Urinary bladder (tissue), 4 donors: Measurements from ENCODE around the gene DUXB. TPM values are rescaled to one million over a fixed set of nuclear protein-coding genes. Genes with fewer than 3 reads are reported as not detected.

ENCODE experiments used
- DNase-seq: peaks from one replicate; pipeline ENCODE4 v3.0.0-alpha.2; 2015; ENCODE audit errors: extremely low spot score
- H3K27ac ChIP-seq: one replicate; pipeline ENCODE4 v1.5.1; 2013; ENCODE audit warnings: low read depth, mild to moderate bottlenecking, moderate library complexity
- H3K36me3 ChIP-seq: one replicate; pipeline ENCODE4 v1.6.1; 2013; ENCODE audit warnings: mild to moderate bottlenecking, moderate library complexity; ENCODE audit not compliant: insufficient read depth
- H3K4me1 ChIP-seq: one replicate; pipeline ENCODE4 v1.6.1; 2013; ENCODE audit warnings: mild to moderate bottlenecking, moderate library complexity; ENCODE audit not compliant: insufficient read depth
- H3K4me3 ChIP-seq: one replicate; pipeline ENCODE4 v1.5.1; 2013; ENCODE audit warnings: low read depth, low read length
- WGBS: extraction: QIAGEN DNeasy Blood & Tissue Kit; methylation state at CpG from one replicate; pipeline ENCODE4 v1.1.7; 2013; 5-methylcytosine and 5-hydroxymethylcytosine counted together
- polyA plus RNA-seq: library from polyadenylated mRNA; stranded (reverse); fragments of 200-250 nt; gene quantifications from one replicate; pipeline ENCODE4 v1.2.3, GENCODE V29; 2013
- total RNA-seq: library from RNA; depleted of rRNA; stranded (reverse); fragments of >200 nt; gene quantifications from one replicate; pipeline ENCODE4 v1.2.3, GENCODE V29; 2014
- donor health status: healthy with polysubstance abuse.
- donor health status: healthy.

Gene DUXB, protein sequence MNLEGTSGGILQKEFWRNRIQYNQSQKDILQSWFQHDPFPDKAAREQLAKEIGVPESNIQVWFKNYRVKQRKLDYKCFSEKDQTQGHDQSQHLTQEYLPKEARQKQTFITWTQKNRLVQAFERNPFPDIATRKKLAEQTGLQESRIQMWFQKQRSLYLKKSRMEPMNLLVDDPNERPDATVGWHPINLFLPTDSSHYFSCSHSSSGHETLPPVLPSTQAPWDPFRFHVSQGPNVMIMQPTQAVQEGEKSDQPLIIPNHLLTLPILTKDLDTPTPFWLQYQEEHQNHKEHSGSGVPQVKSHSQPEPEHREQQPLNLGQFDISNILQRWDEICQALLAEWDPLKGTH
- not detected for total RNA-seq
- polyA plus RNA-seq: not detected

DNA sequence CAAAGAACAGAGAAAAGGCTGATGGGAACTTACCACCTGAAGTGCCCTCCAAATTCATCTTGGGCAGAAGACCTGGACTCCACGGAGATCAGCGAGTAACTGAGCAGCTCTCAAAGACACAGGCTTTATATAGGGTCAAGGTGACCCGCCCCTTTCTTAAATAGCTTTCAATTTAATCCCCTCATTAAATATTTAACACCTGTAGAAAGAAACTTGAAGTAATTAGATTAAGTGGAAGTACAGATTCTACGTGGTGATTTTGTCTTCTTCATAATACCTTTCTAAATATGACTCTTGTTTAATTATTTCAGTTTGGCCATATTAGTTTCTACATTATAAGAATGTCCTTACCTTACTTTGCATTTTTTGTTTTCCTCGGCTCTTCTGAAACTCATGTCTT lies at the start of gene DUXB:
Gene DUXB, minus strand, starts transcription at position 101 of the 400 bp plus-strand sequence. Its CDS starts 43 bp downstream, at position 58.
- Histone ChIP-seq H3K4me3 (no peak within 1 kb of the TSS), H3K36me3 (no peaks in the 10 kb centered on the region), H3K4me1 (no peaks in the 10 kb centered on the region), H3K27ac (no peak within 1 kb of the TSS)
- WGBS: 92% methylated on average over 5 of the region's 5 CpGs
- no peak for DNase-seq

DNA sequence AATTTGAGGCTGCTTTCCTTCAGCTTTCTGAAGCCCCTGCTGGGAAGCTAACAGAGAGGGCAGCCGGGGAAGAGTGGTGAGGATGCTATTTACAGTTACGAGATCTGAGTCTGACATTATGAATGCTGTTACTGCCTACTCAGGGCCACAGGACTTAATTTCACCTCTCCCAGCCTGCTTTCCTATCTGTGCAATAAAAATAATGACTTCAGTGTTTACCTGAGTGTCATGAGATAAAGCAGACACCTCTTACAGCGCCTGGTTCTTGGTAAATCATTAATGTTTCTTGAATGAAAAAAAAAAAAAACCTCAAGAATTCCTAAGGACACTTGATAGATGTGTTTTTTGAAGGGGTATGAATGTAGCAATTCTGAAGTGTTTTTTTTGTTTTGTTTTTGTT lies 49.3 kb upstream of the DUXB start:
- WGBS: 44% methylated on average over 3 of the region's 3 CpGs
- Histone ChIP-seq H3K4me1 (no peaks in the 10 kb centered on the region), H3K4me3 (no peak overlapping the region), H3K36me3 (no peaks in the 10 kb centered on the region), H3K27ac (no peak overlapping the region)
- DNase-seq: no peak

DNA sequence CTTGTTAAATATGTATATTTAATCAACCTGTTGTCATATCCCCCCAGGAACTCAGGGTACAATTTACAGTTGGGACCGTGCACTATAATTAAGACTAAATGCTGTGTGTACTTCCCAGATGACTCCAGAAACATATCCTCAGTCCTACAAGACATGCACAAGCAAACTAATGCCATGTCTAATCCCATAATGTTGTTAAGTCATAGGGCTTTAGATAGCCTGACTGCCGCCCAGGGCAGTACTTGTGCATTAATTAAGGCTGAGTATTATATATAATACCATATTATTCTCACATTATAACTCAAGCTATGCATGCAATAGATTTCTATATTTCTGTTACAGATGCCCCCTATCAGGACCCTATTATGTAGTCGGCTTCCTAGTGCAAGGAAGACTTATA lies 45.1 kb upstream of the DUXB start:
- Histone ChIP-seq H3K36me3 (no peaks in the 10 kb centered on the region), H3K4me1 (no peaks in the 10 kb centered on the region), H3K27ac (no peak overlapping the region), H3K4me3 (no peak overlapping the region)
- WGBS: 73% methylated on average over 3 of the region's 3 CpGs
- DNase-seq: no peak

GRCh38 chr16:75745823-75746222 lies 44.6 kb upstream of the DUXB start:
- Histone ChIP-seq H3K4me3 (no peak overlapping the region), H3K4me1 (no peaks in the 10 kb centered on the region), H3K27ac (no peak overlapping the region), H3K36me3 (no peaks in the 10 kb centered on the region)
- WGBS: 52% methylated on average over 1 of the region's 1 CpG
- DNase-seq: no peak

GRCh38 chr16:75745242-75745641 lies 44.0 kb upstream of the DUXB start:
- no peaks in the 10 kb centered on the region for H3K4me1 ChIP-seq
- DNase-seq: no peak
- no peaks in the 10 kb centered on the region for H3K36me3 ChIP-seq
- 69% methylated on average over 1 of the region's 1 CpG for WGBS
- no peak overlapping the region for H3K4me3 ChIP-seq
- no peak overlapping the region for H3K27ac ChIP-seq

DNA sequence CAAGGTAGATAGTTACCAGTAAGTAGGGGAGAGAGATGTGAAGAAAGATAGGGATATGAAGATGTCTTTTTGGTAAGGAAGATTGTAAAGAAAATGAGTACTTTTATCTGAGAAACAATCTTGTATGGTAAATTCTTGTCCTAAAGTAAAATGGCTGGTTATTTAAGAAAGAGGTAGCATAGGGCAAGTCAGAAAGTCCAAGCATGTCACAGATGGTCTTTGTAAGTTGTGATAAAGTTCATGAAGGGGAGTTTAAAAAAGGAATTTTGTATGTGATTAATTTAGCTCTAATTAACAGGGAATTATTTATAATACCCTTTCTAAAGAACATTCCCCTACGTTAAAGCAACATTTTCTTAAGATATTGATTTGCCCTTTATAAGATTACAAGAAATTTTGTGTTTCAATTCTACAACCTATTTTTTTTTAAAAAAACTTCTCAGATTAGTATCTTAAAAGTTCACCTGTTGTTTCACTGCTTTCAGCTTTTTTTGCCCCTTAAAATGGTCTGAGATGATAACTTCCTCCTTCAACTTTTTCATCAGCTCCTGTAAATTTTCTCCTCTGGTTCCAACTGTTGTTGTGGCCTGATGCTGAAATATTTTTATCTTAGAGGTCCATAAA lies 41.3 kb upstream of the DUXB start:
- Histone ChIP-seq H3K4me1 (no peaks in the 10 kb centered on the region), H3K4me3 (no peak overlapping the region), H3K27ac (no peak overlapping the region), H3K36me3 (no peaks in the 10 kb centered on the region)
- 36% methylated on average over 1 of the region's 1 CpG for WGBS
- no peak for DNase-seq

DNA sequence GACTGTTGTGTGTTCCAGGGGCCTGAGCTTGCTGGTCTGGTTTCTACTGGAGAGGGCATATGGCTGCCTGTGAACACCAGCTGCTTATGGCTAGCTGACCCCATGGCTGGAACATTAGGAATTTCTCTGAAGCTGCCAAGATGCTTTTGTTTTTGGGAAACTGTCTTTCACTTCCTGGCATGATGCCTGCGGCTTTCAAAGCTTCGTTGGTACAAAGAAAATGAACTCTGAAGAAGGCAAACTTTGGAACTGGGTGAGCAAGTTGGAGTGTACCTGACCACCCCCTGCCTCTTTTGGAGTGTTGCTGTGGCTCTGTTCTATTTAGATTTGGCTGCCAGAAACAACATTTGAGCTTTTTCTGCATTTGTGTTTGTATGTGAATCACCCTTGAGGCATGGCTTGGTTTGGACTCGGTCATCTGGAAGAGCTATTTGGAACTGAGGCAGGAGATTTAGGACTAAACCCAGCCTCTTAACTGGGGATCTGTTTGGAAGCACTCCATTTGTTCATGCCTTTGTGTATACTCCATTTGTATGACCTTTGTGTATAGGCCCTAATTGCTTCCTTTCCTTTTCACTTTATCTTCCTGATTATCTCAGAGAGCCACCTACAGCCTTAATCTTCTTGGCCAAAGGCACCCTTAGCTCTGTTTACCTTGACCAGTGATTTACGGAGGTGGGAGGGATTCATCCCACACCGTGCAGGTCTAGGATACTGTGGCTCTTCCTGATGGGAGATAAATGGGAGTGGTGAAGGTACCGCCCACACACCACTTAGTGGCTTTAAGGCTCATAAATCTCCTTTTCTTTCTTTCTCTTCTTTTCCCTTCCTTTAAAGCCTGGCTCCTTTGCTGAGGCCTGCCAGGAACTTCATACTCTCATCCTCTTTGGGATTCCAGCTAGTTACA lies 32.3 kb upstream of the DUXB start:
- Histone ChIP-seq H3K27ac (peak overlapping the region; percentile 67), H3K36me3 (no peaks in the 10 kb centered on the region), H3K4me3 (no peak overlapping the region), H3K4me1 (peaks cover 4% of the 10 kb centered on the region)
- WGBS: 16% methylated on average over 6 of the region's 6 CpGs
- no peak for DNase-seq

DNA sequence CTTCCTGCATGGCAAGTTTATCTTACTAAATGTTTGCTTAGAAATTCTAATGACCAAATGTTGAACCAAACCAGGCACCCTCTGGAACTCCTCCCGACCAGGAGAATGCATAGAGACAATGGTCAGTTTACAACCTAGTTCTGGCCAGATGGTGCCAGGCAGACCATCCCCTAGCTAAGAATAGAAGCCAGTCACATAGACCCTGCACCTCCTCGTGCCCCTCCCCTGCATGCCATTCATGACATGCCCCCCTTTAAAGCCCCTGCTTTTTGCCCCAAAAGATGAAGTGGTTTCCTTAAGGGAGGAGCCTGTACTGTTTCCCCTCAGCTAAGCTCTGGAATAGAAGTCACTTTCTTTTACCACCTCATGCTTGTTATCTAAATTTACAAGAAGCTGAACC lies 31.6 kb upstream of the DUXB start:
- 19% methylated on average over 2 of the region's 2 CpGs for WGBS
- peaks cover 4% of the 10 kb centered on the region for H3K4me1 ChIP-seq
- H3K36me3 ChIP-seq: no peaks in the 10 kb centered on the region
- no peak for DNase-seq
- H3K4me3 ChIP-seq: no peak overlapping the region
- peak overlapping the region; percentile 16 for H3K27ac ChIP-seq

GRCh38 chr16:75727221-75727620 lies 26.0 kb upstream of the DUXB start:
- no peak overlapping the region for H3K4me3 ChIP-seq
- H3K4me1 ChIP-seq: no peaks in the 10 kb centered on the region
- H3K27ac ChIP-seq: no peak overlapping the region
- H3K36me3 ChIP-seq: no peaks in the 10 kb centered on the region
- WGBS: 40% methylated on average over 3 of the region's 3 CpGs
- DNase-seq: no peak

GRCh38 chr16:75726390-75726789 lies 25.1 kb upstream of the DUXB start, which contains the start of gene CPHXL:
CPHXL (minus strand) TSS chr16:75726490; CDS start chr16:75726442, 48 bp downstream.
- no peaks in the 10 kb centered on the region for H3K36me3 ChIP-seq
- H3K27ac ChIP-seq: no peak within 1 kb of the TSS
- H3K4me1 ChIP-seq: no peaks in the 10 kb centered on the region
- H3K4me3 ChIP-seq: no peak within 1 kb of the TSS
- DNase-seq: no peak
- 79% methylated on average over 5 of the region's 5 CpGs for WGBS

DNA sequence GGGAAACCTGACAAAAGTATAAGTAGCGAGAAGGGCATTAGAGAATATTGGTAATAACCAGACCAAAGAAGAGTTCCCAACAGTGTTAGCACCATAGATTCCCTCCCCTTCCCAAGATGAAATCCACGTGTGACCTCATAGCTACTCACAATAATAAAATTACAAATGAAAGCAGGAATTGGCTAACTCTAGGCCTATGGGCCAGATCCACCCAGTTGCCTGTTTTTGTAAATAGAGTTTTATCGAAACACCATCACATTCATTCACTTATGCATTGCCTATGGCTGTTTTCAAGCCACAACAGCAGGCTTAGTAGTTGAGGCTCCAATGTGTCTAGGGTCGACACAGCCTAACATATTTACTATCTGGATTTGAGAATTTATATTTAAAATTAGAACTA lies 17.2 kb upstream of the DUXB start:
- Histone ChIP-seq H3K36me3 (no peaks in the 10 kb centered on the region), H3K27ac (no peak overlapping the region), H3K4me1 (no peaks in the 10 kb centered on the region), H3K4me3 (no peak overlapping the region)
- DNase-seq: no peak
- 90% methylated on average over 4 of the region's 4 CpGs for WGBS

GRCh38 chr16:75714661-75715060 lies 13.4 kb upstream of the DUXB start:
- Histone ChIP-seq H3K27ac (no peak overlapping the region), H3K4me3 (no peak overlapping the region), H3K4me1 (no peaks in the 10 kb centered on the region), H3K36me3 (no peaks in the 10 kb centered on the region)
- DNase-seq: no peak

- 99% methylated on average over 2 of the region's 2 CpGs for WGBS
- no peak overlapping the region for H3K27ac ChIP-seq
- H3K4me1 ChIP-seq: no peaks in the 10 kb centered on the region
- no peaks in the 10 kb centered on the region for H3K36me3 ChIP-seq
- no peak overlapping the region for H3K4me3 ChIP-seq
- no peak for DNase-seq
Measured at GRCh38 chr16:75710344-75710743, 9.1 kb upstream of the DUXB start.
